Right ventricle myocardium inferior (tissue), 1 donor: ENCODE measurements around the gene IDI2. TPM values are rescaled to one million over a fixed set of nuclear protein-coding genes. Genes with fewer than 3 reads are reported as not detected.

Source experiments
- ATAC-seq: fragments of 200-7000 bp; cut with Tn5 transposase; one replicate; pipeline ENCODE4 v1.9.1; 2020; ENCODE audit warnings: mild to moderate bottlenecking, moderate library complexity
- DNase-seq: peaks from one replicate; pipeline ENCODE4 v3.0.0; 2021; ENCODE audit errors: missing footprints
- intact Hi-C: fragments of 100-400 bp; cut with DNase I; formaldehyde crosslinking; loops from one replicate; pipeline ENCODE4 v1.11.0; 2022
- total RNA-seq: library from RNA; stranded (reverse); fragmentation: NEBNext Ultra II Directional; extraction: Animal tissue kit (Norgen Biotek cat#: 25700); gene quantifications from one replicate; pipeline ENCODE4 v1.2.1, GENCODE V29; 2021
- donor health status: DM: no; HTN: yes; CAD: no; lungs with severe emphysema.

Gene IDI2
- total RNA-seq, 1 donor from 2014 or later, result 0.30 TPM

DNA sequence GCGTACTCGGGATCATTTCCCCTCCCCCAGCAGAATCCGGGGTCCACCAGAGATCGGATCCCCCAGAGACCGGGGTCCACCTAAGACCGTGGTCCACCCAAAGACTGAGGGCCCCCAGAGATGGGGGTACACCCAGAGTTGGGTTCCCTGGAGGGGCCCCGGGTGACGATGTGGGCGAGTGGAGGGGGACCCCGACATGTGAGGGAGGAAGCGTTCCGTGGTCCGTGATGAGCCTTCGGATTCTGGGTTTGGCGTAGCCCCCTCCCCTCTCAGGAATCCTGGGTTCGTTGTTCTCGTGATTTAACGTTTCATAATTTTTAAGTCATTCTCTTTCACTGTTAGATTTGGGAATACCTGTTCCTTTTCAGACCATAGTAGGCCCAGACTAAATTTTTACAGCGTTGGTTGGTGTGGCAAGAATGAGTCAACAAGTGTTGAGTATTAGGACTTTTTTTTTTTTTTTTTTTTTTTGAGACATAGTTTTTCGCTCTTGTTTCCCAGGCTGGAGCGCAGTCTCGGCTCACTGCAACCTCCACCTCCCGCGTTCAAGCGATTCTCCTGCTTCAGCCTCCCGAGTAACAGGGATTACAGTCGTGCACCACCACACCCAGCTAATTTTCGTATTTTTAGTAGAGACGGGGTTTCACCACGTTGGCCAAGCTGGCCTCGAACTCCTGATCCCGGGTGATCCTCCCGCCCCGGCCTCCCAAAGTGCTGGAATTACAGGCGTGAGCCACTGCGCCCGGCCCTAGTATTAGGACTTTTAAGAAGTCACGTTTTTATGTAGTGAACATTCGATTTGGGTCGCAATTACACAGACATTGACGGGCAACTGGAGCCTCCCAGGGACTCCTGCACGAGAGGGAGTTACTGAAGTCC, 36.8 kb downstream of the IDI2 start:
- ATAC-seq, result no peak
- intact Hi-C loops, result loop anchor here (2.0 to 10.0 kb wide), 4 partner anchors 58 to 174 kb away; partner anchors contain the start of genes IDI1 and LARP4B

GRCh38 chr10:987870-988666, 37.6 kb downstream of the IDI2 start, which contains the start of gene GTPBP4:
TSS of gene GTPBP4 (plus strand) at chr10:988434. CDS start at chr10:988480, 46 bp downstream.
- intact Hi-C loops, result loop anchor here (2.0 to 10.0 kb wide), 4 partner anchors 57 to 173 kb away; partner anchors contain the start of genes IDI1 and LARP4B
- ATAC-seq, result peak; percentile 99
- peak; percentile 99 for DNase-seq

More for the DNA sequence above, 36.8 kb downstream of the IDI2 start:
- DNase-seq, result peak; percentile 71

DNA sequence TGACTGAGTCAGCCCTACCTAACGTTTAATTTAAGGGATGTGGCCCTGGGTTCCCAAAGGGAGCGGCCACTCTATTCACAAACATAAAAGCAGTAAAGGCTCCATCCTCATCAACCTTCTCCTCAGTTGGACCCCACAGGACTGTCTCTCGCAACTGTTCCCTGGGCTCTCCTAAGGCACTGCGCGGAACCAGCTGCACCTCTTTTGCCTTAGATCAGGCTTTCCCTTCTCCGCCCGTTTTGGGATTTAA, 38.1 kb downstream of the IDI2 start:
- intact Hi-C loops, result loop anchor here (5.0 to 10.0 kb wide), 2 partner anchors 115 to 173 kb away; no protein-coding TSS in a partner anchor
- DNase-seq, result no peak
- ATAC-seq, result no peak

GRCh38 chr10:986881-987619, 38.6 kb downstream of the IDI2 start:
- no peak for DNase-seq
- intact Hi-C loops, result loop anchor here (5.0 to 10.0 kb wide), 2 partner anchors 115 to 172 kb away; no protein-coding TSS in a partner anchor

GRCh38 chr10:986137-986825, 39.4 kb downstream of the IDI2 start:
- intact Hi-C loops, result loop anchor here (5.0 to 10.0 kb wide), 2 partner anchors 114 to 171 kb away; no protein-coding TSS in a partner anchor
- ATAC-seq, result no peak

More at GRCh38 chr10:986881-987619, 38.6 kb downstream of the IDI2 start:
- ATAC-seq, result no peak

DNA sequence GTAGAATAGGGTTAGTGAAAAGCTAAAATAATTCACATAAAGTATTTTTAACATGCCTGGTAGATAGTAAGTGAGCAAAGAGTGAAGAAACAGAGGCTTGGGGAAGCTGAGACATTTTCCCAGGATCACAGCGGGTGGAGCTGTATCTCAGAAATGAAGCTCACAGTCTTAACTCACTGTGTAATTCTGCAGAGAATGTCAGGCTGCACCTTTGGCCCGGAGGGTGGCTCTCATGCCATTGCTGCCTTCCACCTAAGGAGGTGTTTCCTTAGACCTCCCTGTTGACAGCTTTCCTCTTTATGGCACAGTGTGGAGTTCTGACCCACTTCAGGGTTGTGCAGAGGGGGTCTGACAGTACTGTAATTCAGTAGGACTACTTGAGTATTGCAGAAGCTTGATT, 40.3 kb downstream of the IDI2 start:
- intact Hi-C loops, result loop anchor here (5.0 to 10.0 kb wide), 2 partner anchors 113 to 171 kb away; no protein-coding TSS in a partner anchor
- ATAC-seq (no peak), DNase-seq (no peak)

More at GRCh38 chr10:986137-986825, 39.4 kb downstream of the IDI2 start:
- no peak for DNase-seq

DNA sequence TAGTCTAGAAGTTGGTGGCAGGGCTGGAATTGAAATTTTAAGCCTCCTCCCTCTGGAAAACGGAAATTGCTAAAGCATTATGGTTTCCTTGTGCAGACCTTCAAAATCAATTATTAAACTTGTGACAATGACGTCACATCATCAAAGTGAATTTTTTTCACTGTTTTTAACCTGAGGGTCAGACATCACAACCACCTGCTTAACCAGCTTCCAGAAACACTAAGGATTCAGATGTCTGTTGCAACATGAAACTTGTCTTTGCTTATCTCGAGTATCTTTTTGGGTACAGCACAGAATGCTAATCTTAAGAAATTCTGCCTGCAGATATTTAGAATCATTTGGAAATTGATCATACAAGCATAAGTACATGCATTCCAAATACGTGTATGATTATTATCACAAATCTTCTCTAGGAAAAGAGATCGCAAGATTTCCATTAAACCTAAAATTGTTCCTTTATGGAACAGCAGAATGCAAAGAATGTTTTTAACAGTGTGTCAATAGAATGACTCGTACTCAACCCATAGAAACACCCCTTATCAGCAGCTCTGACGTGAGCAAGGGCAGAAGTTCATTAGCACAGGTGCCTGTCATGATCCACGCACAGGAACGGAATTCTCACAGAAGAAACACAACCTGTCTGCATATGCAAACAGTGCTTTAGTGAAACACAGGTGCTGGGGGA, 41.5 kb downstream of the IDI2 start:
- ATAC-seq (no peak), DNase-seq (no peak)
- intact Hi-C loops, result loop anchor here (10.0 kb wide), 1 partner anchor 169 kb away; no protein-coding TSS in a partner anchor

- DNase-seq (no peak), ATAC-seq (no peak)
- intact Hi-C loops, result loop anchor here (10.0 kb wide), 1 partner anchor 169 kb away; no protein-coding TSS in a partner anchor
These were observed 42.3 kb downstream of the IDI2 start for GRCh38 chr10:983401-983800.

- ATAC-seq (no peak), DNase-seq (no peak)
- intact Hi-C loops, result loop anchor here (10.0 kb wide), 1 partner anchor 166 kb away; no protein-coding TSS in a partner anchor
These were observed 45.1 kb downstream of the IDI2 start for GRCh38 chr10:980468-981093.

DNA sequence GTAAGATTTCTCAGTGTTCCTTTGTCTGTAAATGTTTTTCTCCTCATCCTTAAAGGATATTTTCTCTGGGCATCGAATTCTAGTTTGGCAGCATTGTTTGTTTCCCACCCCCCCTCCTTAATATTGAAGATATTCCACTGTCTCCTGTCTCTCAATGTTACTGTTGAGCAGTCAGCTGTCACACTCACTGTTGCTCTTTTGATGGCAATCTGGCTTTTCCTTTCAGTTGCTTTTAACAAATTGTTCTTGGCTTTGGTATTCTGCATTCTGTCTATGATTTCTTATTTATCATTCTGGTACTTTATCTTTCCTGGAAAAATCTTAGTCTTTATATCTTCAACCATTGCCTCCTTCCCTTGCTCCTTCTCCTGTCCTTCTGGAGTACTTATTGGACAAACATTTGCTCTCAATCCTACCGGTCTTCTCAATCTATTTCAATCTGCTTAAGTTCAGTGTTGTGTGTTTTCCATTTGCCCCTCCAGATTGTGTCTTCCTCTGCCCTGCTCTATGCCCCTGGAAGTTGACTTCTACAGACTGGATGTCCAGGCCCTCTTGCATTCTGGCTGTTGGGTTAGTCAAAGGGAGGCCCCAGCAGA, 46.7 kb downstream of the IDI2 start:
- no peak for DNase-seq
- no peak for ATAC-seq
- intact Hi-C loops, result no loop called here

DNA sequence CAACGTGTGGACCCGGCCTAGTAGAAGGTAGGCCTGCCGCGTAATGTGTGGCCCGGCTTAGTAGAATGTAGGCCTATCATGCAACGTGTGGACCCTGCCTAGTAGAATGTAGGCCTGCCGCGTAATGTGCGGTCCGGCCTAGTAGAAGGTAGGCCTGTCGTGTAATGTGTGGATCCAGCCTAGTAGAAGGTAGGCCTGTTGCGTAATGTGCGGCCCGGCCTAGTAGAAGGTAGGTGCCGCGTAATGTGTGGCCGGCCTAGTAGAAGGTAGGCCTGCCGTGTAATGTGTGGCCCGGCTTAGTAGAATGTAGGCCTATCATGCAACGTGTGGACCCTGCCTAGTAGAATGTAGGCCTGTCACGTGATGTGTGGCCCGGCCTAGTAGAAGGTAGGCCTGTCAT, 49.3 kb downstream of the IDI2 start:
- ATAC-seq (no peak), DNase-seq (no peak)
- intact Hi-C loops, result no loop called here

- ATAC-seq, result no peak
- no peak for DNase-seq
- intact Hi-C loops, result no loop called here
These were observed 50.9 kb downstream of the IDI2 start for GRCh38 chr10:974785-975074.

- intact Hi-C loops, result no loop called here
- DNase-seq (no peak), ATAC-seq (no peak)
These were observed 51.4 kb downstream of the IDI2 start for GRCh38 chr10:974038-974784.

DNA sequence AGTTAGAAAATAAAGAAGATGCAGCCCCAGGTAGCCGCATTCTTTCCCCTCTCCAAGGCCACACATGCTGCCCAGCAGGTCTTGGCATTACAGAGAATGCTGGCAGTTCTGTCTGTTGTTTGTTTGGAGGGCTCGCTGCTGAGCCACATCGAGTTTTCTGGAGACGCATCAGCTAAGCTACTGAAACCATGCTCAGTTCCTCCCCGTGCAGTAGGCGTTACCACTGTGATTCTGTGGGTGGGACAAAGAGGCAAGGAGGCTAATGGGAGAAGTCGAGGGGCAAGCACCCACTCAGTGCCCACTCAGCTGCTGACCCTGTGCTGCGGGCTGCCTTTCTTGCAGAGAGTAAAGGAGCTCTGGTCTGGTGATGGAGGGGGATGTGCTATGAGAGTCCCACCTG, 52.9 kb downstream of the IDI2 start:
- intact Hi-C loops, result no loop called here

GRCh38 chr10:971613-972012, 54.0 kb downstream of the IDI2 start:
- ATAC-seq, result no peak
- no peak for DNase-seq
- intact Hi-C loops, result no loop called here

More for the DNA sequence above, 52.9 kb downstream of the IDI2 start:
- ATAC-seq (no peak), DNase-seq (no peak)

DNA sequence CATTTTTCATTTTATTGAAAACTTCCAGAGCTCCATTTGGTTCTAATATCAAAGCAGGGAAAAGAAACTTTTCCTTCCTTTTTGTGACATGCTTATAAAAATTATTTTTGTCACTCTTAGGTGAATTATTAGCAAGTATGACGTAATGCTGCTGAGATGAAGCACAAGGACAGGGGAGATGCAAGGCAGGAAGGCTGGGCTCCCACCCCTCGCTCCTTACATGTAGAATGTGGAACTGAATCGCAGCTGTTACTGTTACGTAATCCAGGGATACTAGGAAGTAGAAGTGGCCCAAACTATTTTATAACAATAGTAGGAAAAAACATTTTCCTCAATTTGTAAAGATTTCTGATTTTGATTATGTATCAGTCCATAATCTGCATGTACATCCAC, 54.5 kb downstream of the IDI2 start:
- ATAC-seq (peak; percentile 59), DNase-seq (no peak)
- intact Hi-C loops, result no loop called here
